Thymus (tissue), 11 donors: ENCODE measurements around the gene TCF12. TPM values are rescaled to one million over a fixed set of nuclear protein-coding genes. Genes with fewer than 3 reads are reported as not detected.

Source experiments
- DNase-seq, 9 donors: peaks; one replicate each; pipeline ENCODE4 v3.0.0-alpha.2; 2013; ENCODE audit warnings: low spot score in 9 of 9, low read depth in 6 of 9, missing footprints in 1 of 9
- H3K27ac ChIP-seq, 2 donors: one replicate each; pipeline ENCODE4 v1.5.1; 2013; ENCODE audit warnings: control low read depth in 1 of 2, low read depth in 1 of 2, low read length in 1 of 2, mild to moderate bottlenecking in 1 of 2, moderate library complexity in 1 of 2
- H3K27me3 ChIP-seq, 2 donors: one replicate each; pipeline ENCODE4 v1.5.1; 2013; ENCODE audit warnings: low read length in 1 of 2; ENCODE audit not compliant: control insufficient read depth in 2 of 2, insufficient read depth in 1 of 2
- H3K36me3 ChIP-seq, 2 donors: one replicate each; pipeline ENCODE4 v1.5.1; 2013; ENCODE audit warnings: low read length in 1 of 2, mild to moderate bottlenecking in 1 of 2, moderate library complexity in 1 of 2; ENCODE audit not compliant: control insufficient read depth in 2 of 2, insufficient read depth in 2 of 2
- H3K4me1 ChIP-seq, 2 donors: one replicate each; pipeline ENCODE4 v1.5.1; 2013; ENCODE audit warnings: low read length in 2 of 2; ENCODE audit not compliant: control insufficient read depth in 2 of 2, insufficient read depth in 2 of 2
- H3K4me3 ChIP-seq, 2 donors: one replicate each; pipeline ENCODE4 v1.5.1; 2013; ENCODE audit warnings: low read length in 2 of 2, control low read depth in 1 of 2, mild to moderate bottlenecking in 1 of 2
- H3K9me3 ChIP-seq, 2 donors: one replicate each; pipeline ENCODE4 v1.5.1; 2013; ENCODE audit warnings: low read length in 1 of 2, mild to moderate bottlenecking in 1 of 2; ENCODE audit not compliant: control insufficient read depth in 2 of 2, insufficient read depth in 1 of 2
- WGBS: extraction: QIAGEN DNeasy Blood & Tissue Kit; methylation state at CpG from one replicate; pipeline ENCODE4 v1.1.7; 2013; 5-methylcytosine and 5-hydroxymethylcytosine counted together
- polyA plus RNA-seq: library from polyadenylated mRNA; stranded (reverse); fragments of 200-250 nt; gene quantifications from one replicate; pipeline ENCODE4 v1.2.3, GENCODE V29; 2013
- total RNA-seq: library from RNA; stranded (reverse); fragments of 120-200 nt; gene quantifications from one replicate; pipeline ENCODE4 v1.2.4, GENCODE V29; 2013
- donor health status: healthy.

The TCF12 gene
- total and polyA plus RNA-seq, 2 donors = 45.2 to 159 TPM

DNA sequence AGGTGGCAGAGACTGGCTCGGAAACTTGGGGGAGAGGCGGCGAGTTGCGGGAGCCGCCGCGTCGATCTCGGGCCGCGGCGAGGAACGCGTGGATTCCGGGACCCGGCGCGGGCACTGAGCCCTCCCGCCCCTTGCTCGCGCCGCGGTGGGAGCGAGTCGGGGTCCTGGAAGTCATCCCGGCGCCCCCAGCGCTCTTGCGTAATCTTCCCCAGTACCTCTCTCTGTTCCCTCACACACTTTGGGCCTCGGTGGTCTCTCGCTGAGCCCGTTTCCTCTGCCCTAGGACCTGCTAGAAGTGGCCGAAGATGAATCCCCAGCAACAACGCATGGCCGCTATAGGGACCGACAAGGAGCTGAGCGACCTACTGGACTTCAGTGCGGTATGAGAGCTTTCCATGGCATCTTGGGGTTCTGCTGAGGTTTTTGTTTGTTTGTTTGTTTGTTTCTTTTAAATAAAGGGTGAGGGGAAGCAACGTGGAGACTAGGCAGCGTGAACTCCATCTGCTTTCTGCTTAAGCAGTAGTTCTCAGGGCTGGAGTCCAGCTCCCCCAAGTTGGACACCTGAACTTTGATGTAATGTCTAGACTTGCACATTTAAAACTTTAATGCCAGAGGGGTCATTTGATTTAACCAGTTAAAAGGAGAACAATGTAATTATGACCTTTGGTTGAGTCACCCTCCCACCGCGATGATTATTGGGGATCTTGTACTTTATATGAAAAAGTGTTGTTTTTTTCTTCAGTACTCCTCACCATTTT lies 1.3 kb downstream of the TCF12 start:
- H3K27me3 ChIP-seq = no peaks in the 10 kb centered on the region
- peak overlapping the region; percentile 92 to 97 for H3K27ac ChIP-seq
- H3K9me3 ChIP-seq = peaks cover 0 to 4% of the 10 kb centered on the region in 2 donors
- DNase-seq = peak in 5 of 9 donors; percentile 43 to 78 (median 60)
- peak overlapping the region; percentile 93 to 99 for H3K4me3 ChIP-seq
- WGBS = 1% methylated on average over 42 of the region's 42 CpGs
- H3K4me1 ChIP-seq = peaks cover 5 to 14% of the 10 kb centered on the region in 2 donors
- H3K36me3 ChIP-seq = peaks cover 0 to 14% of the 10 kb centered on the region in 2 donors

GRCh38 chr15:56920367-56920627 lies 1.9 kb downstream of the TCF12 start:
- DNase-seq = peak in 2 of 9 donors; percentile 37 to 73
- Histone ChIP-seq H3K27me3 (no peaks in the 10 kb centered on the region), H3K4me1 (peaks cover 5 to 17% of the 10 kb centered on the region in 2 donors), H3K9me3 (peaks cover 0 to 4% of the 10 kb centered on the region in 2 donors), H3K4me3 (peak overlapping the region; percentile 93 to 99), H3K36me3 (peaks cover 0 to 16% of the 10 kb centered on the region in 2 donors), H3K27ac (peak overlapping the region in 1 of 2 donors; percentile 97)
- 4% methylated on average over 3 of the region's 3 CpGs for WGBS

GRCh38 chr15:56923174-56923591 lies 4.7 kb downstream of the TCF12 start:
- 62% methylated on average over 3 of the region's 3 CpGs for WGBS
- no peaks in the 10 kb centered on the region for H3K27me3 ChIP-seq
- H3K4me3 ChIP-seq = peak overlapping the region; percentile 55 to 93
- H3K9me3 ChIP-seq = no peaks in the 10 kb centered on the region
- H3K27ac ChIP-seq = peak overlapping the region in 1 of 2 donors; percentile 27
- H3K36me3 ChIP-seq = peaks cover 0 to 34% of the 10 kb centered on the region in 2 donors
- peak in 1 of 9 donors; percentile 52 for DNase-seq
- peaks cover 0 to 11% of the 10 kb centered on the region in 2 donors for H3K4me1 ChIP-seq

- Histone ChIP-seq H3K27ac (no peak overlapping the region), H3K4me3 (peak overlapping the region in 1 of 2 donors; percentile 5), H3K27me3 (no peaks in the 10 kb centered on the region), H3K9me3 (no peaks in the 10 kb centered on the region), H3K4me1 (peaks cover 15 to 38% of the 10 kb centered on the region in 2 donors), H3K36me3 (peaks cover 0 to 51% of the 10 kb centered on the region in 2 donors)
- no peak for DNase-seq
- 100% methylated on average over 1 of the region's 1 CpG for whole genome bisulfite sequencing
Observed at GRCh38 chr15:56927816-56928215, 9.4 kb downstream of the TCF12 start.

DNA sequence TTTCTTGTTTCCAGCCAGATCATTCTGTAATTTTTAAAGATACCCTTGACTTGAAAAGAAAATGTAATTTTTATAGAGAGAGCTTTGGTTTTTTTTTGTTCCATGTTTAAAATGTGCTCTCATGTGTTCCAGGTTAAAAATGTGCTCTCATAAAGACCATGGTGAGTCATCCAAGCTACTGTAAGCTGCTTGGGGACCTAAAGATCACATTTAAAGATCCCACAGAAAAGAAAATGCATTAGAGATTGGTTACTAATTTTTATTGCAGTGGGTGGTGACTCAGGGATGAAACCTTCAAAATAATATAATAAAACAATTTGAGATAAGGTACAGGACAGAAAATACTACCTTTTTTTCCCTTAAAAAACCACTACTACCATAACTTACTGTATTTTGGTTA lies 11.0 kb downstream of the TCF12 start:
- no peaks in the 10 kb centered on the region for H3K27me3 ChIP-seq
- H3K4me1 ChIP-seq = peaks cover 18 to 40% of the 10 kb centered on the region in 2 donors
- no peaks in the 10 kb centered on the region for H3K9me3 ChIP-seq
- H3K4me3 ChIP-seq = no peak overlapping the region
- H3K36me3 ChIP-seq = peaks cover 0 to 53% of the 10 kb centered on the region in 2 donors
- no peak for DNase-seq
- H3K27ac ChIP-seq = peak overlapping the region in 1 of 2 donors; percentile 90

GRCh38 chr15:56929933-56930332 lies 11.5 kb downstream of the TCF12 start:
- no peak for DNase-seq
- Histone ChIP-seq H3K36me3 (peaks cover under 1 to 56% of the 10 kb centered on the region in 2 donors), H3K27ac (peak overlapping the region; percentile 78 to 90), H3K4me1 (peaks cover 21 to 41% of the 10 kb centered on the region in 2 donors), H3K27me3 (no peaks in the 10 kb centered on the region), H3K4me3 (peak overlapping the region; percentile 6), H3K9me3 (no peaks in the 10 kb centered on the region)
- 95% methylated on average over 3 of the region's 3 CpGs for WGBS

- Histone ChIP-seq H3K4me1 (peaks cover 21 to 39% of the 10 kb centered on the region in 2 donors), H3K4me3 (peak overlapping the region; percentile 24 to 49), H3K27me3 (no peaks in the 10 kb centered on the region), H3K27ac (peak overlapping the region; percentile 85 to 90), H3K36me3 (peaks cover 8 to 59% of the 10 kb centered on the region in 2 donors), H3K9me3 (peaks cover 0 to 3% of the 10 kb centered on the region in 2 donors)
- WGBS = 3% methylated on average over 2 of the region's 2 CpGs
- DNase-seq = peak in 1 of 9 donors; percentile 53
Observed at GRCh38 chr15:56930669-56931313, 12.3 kb downstream of the TCF12 start.

DNA sequence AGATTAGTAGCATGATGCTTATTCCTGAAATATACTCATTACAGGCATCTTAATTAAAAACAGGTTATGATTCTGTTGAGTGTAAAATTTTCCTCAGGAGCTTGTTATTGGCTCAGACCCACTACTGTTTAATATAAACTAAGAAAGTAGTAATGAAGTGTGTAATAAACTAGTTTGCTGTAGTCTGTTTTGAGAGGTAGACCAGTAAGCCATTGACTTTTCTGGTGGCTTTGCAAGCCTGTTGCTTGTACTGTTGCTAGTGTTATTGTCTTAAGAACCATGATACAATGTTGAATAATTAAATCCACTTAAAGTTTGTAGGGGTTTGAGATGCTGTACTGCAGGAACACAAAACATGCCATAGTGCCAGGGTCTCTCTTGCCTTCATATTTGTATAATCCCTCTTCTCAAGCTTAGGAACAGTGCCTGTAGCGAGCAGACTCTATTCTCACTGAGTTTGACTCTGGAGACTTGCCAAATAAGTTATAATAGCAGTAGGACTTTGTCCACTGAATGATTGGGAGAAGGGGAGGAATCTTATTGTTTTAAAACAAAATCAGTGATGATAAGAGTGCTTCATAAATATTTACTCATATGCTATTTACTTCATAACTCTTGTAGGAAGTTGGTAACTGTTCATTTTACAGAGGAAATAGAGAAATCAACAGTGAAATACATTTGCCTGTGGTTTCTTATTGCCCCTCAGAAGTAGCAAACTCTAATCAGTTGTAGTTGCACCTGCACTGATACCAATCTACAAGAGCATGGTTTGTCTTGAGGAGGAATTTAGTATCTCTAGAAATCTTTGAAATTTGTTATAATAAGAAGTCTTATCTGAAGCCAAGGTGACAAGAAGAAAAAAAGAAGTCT lies 13.4 kb downstream of the TCF12 start:
- Histone ChIP-seq H3K9me3 (peaks cover 0 to 3% of the 10 kb centered on the region in 2 donors), H3K27ac (peak overlapping the region; percentile 86 to 90), H3K27me3 (no peaks in the 10 kb centered on the region), H3K4me3 (peak overlapping the region; percentile 24 to 49), H3K36me3 (peaks cover 8 to 49% of the 10 kb centered on the region in 2 donors), H3K4me1 (peaks cover 21 to 33% of the 10 kb centered on the region in 2 donors)
- whole genome bisulfite sequencing = 35% methylated on average over 1 of the region's 1 CpG
- peak in 6 of 9 donors; percentile 64 to 86 (median 70) for DNase-seq
